WTC11 (cell line): ENCODE measurements around the gene THOP1.

Source experiments
- ATF3 ChIP-seq: sonication (generic); formaldehyde crosslinking; conservative IDR thresholded peaks from 2 replicates; pipeline ENCODE4 v1.8.1; 2022; ENCODE audit warnings: mild to moderate bottlenecking, missing genetic modification reagents
- CBFB ChIP-seq: sonication (generic); formaldehyde crosslinking; IDR thresholded peaks from 2 replicates; pipeline ENCODE4 v1.8.1; 2022; ENCODE audit warnings: mild to moderate bottlenecking, low read depth, missing genetic modification reagents
- CTCF ChIP-seq: fragments of 200-600 bp; IDR thresholded peaks from 2 replicates; pipeline ENCODE4 v1.8.0; 2022; ENCODE audit warnings: antibody characterized with exemption
- FOXJ3 ChIP-seq: sonication (generic); formaldehyde crosslinking; IDR thresholded peaks from 2 replicates; pipeline ENCODE4 v1.9.0; 2021; ENCODE audit warnings: missing genetic modification reagents, mild to moderate bottlenecking, borderline replicate concordance
- JUN ChIP-seq: sonication (generic); formaldehyde crosslinking; IDR thresholded peaks from 2 replicates; pipeline ENCODE4 v1.8.0; 2023; ENCODE audit warnings: mild to moderate bottlenecking, missing genetic modification reagents
- NFE2L1 ChIP-seq: sonication (generic); formaldehyde crosslinking; IDR thresholded peaks from 2 replicates; pipeline ENCODE4 v1.8.1; 2023; ENCODE audit warnings: missing genetic modification reagents
- NR1H2 ChIP-seq: sonication (generic); formaldehyde crosslinking; IDR thresholded peaks from 2 replicates; pipeline ENCODE4 v1.9.0; 2021; ENCODE audit warnings: mild to moderate bottlenecking, moderate library complexity, missing genetic modification reagents
- TEAD4 ChIP-seq: sonication (generic); formaldehyde crosslinking; IDR thresholded peaks from 2 replicates; pipeline ENCODE4 v1.8.0; 2022; ENCODE audit warnings: mild to moderate bottlenecking, missing genetic modification reagents
- TP53 ChIP-seq: sonication (generic); formaldehyde crosslinking; IDR thresholded peaks from 2 replicates; pipeline ENCODE4 v1.8.1; 2023; ENCODE audit warnings: mild to moderate bottlenecking, missing genetic modification reagents
- ZNF317 ChIP-seq: sonication (generic); formaldehyde crosslinking; IDR thresholded peaks from 2 replicates; pipeline ENCODE4 v1.8.1; 2023; ENCODE audit warnings: low read depth, mild to moderate bottlenecking, moderate library complexity, missing genetic modification reagents, borderline replicate concordance
- TF ChIP-seq, protein P1 (sequence below): sonication (generic); formaldehyde crosslinking; conservative IDR thresholded peaks from 2 replicates; pipeline ENCODE4 v1.8.1; 2023; ENCODE audit warnings: mild to moderate bottlenecking, low read depth, missing genetic modification reagents, moderate library complexity
- TF ChIP-seq, protein P2 (sequence below): sonication (generic); formaldehyde crosslinking; IDR thresholded peaks from 2 replicates; pipeline ENCODE4 v1.8.1; 2023; ENCODE audit warnings: mild to moderate bottlenecking, moderate library complexity, missing genetic modification reagents
- TF ChIP-seq, protein P3 (sequence below): sonication (generic); formaldehyde crosslinking; IDR thresholded peaks from 2 replicates; pipeline ENCODE4 v1.8.1; 2022; ENCODE audit warnings: low read depth, missing genetic modification reagents, borderline replicate concordance
- TF ChIP-seq, protein P4 (sequence below): sonication (generic); formaldehyde crosslinking; IDR thresholded peaks from 2 replicates; pipeline ENCODE4 v1.8.0; 2023; ENCODE audit warnings: missing genetic modification reagents

GRCh38 chr19:2807379-2808128, 22.3 kb downstream of the THOP1 start:
- no peak for TF ChIP-seq NR1H2 (CRISPR knock-in tag)
- TF ChIP-seq CTCF: no peak
- TF ChIP-seq, protein P1, sequence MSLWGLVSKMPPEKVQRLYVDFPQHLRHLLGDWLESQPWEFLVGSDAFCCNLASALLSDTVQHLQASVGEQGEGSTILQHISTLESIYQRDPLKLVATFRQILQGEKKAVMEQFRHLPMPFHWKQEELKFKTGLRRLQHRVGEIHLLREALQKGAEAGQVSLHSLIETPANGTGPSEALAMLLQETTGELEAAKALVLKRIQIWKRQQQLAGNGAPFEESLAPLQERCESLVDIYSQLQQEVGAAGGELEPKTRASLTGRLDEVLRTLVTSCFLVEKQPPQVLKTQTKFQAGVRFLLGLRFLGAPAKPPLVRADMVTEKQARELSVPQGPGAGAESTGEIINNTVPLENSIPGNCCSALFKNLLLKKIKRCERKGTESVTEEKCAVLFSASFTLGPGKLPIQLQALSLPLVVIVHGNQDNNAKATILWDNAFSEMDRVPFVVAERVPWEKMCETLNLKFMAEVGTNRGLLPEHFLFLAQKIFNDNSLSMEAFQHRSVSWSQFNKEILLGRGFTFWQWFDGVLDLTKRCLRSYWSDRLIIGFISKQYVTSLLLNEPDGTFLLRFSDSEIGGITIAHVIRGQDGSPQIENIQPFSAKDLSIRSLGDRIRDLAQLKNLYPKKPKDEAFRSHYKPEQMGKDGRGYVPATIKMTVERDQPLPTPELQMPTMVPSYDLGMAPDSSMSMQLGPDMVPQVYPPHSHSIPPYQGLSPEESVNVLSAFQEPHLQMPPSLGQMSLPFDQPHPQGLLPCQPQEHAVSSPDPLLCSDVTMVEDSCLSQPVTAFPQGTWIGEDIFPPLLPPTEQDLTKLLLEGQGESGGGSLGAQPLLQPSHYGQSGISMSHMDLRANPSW (CRISPR knock-in tag): no peak
- no peak for TF ChIP-seq CBFB (CRISPR knock-in tag)
- TF ChIP-seq TP53 (CRISPR knock-in tag): no peak
- TF ChIP-seq JUN (CRISPR knock-in tag): no peak
- TF ChIP-seq TEAD4 (CRISPR knock-in tag): no peak
- no peak for TF ChIP-seq ZNF317
- TF ChIP-seq, protein P2, sequence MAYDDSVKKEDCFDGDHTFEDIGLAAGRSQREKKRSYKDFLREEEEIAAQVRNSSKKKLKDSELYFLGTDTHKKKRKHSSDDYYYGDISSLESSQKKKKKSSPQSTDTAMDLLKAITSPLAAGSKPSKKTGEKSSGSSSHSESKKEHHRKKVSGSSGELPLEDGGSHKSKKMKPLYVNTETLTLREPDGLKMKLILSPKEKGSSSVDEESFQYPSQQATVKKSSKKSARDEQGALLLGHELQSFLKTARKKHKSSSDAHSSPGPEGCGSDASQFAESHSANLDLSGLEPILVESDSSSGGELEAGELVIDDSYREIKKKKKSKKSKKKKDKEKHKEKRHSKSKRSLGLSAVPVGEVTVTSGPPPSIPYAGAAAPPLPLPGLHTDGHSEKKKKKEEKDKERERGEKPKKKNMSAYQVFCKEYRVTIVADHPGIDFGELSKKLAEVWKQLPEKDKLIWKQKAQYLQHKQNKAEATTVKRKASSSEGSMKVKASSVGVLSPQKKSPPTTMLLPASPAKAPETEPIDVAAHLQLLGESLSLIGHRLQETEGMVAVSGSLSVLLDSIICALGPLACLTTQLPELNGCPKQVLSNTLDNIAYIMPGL: no peak
- TF ChIP-seq, protein P3, sequence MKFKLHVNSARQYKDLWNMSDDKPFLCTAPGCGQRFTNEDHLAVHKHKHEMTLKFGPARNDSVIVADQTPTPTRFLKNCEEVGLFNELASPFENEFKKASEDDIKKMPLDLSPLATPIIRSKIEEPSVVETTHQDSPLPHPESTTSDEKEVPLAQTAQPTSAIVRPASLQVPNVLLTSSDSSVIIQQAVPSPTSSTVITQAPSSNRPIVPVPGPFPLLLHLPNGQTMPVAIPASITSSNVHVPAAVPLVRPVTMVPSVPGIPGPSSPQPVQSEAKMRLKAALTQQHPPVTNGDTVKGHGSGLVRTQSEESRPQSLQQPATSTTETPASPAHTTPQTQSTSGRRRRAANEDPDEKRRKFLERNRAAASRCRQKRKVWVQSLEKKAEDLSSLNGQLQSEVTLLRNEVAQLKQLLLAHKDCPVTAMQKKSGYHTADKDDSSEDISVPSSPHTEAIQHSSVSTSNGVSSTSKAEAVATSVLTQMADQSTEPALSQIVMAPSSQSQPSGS (CRISPR knock-in tag): no peak
- TF ChIP-seq, protein P4, sequence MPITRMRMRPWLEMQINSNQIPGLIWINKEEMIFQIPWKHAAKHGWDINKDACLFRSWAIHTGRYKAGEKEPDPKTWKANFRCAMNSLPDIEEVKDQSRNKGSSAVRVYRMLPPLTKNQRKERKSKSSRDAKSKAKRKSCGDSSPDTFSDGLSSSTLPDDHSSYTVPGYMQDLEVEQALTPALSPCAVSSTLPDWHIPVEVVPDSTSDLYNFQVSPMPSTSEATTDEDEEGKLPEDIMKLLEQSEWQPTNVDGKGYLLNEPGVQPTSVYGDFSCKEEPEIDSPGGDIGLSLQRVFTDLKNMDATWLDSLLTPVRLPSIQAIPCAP (CRISPR knock-in tag): no peak
- TF ChIP-seq FOXJ3 (CRISPR knock-in tag): no peak
- TF ChIP-seq ATF3 (CRISPR knock-in tag): no peak
- TF ChIP-seq NFE2L1 (CRISPR knock-in tag): no peak
